Kidney capillary endothelial cell (primary cell): ENCODE results near the gene ANKRD13D.

Source experiments
- DNase-seq: peaks from one replicate; pipeline ENCODE4 v3.0.0-alpha.2; 2018; ENCODE audit warnings: low spot score

The ANKRD13D gene

GRCh38 chr11:67286621-67287333 lies 2.3 kb upstream of the ANKRD13D start:
- DNase-seq = no peak

- no peak for DNase-seq
Measured at GRCh38 chr11:67287355-67288197, 1.5 kb upstream of the ANKRD13D start.

- DNase-seq = no peak
Measured at GRCh38 chr11:67288198-67288451, 978 bp upstream of the ANKRD13D start.

- peak; percentile 77 for DNase-seq
Measured at GRCh38 chr11:67288452-67289225, 464 bp upstream of the ANKRD13D start.

- DNase-seq = no peak
Measured at GRCh38 chr11:67289651-67290479, 762 bp downstream of the ANKRD13D start.

GRCh38 chr11:67290801-67291200 lies 1.7 kb downstream of the ANKRD13D start:
- no peak for DNase-seq

GRCh38 chr11:67291481-67292381 lies 2.6 kb downstream of the ANKRD13D start:
- no peak for DNase-seq

- no peak for DNase-seq
Measured at GRCh38 chr11:67292671-67293070, 3.6 kb downstream of the ANKRD13D start.

- DNase-seq = no peak
Measured at GRCh38 chr11:67293090-67293489, 4.0 kb downstream of the ANKRD13D start.

- no peak for DNase-seq
Measured at GRCh38 chr11:67295846-67296245, 6.7 kb downstream of the ANKRD13D start.

- DNase-seq = no peak
Measured at GRCh38 chr11:67298786-67299185, 9.7 kb downstream of the ANKRD13D start.

- no peak for DNase-seq
Measured at GRCh38 chr11:67299471-67300191, 10.5 kb downstream of the ANKRD13D start.

- DNase-seq = no peak
Measured at GRCh38 chr11:67300256-67300755, 11.2 kb downstream of the ANKRD13D start.

GRCh38 chr11:67300756-67301312 lies 11.7 kb downstream of the ANKRD13D start:
- no peak for DNase-seq

- DNase-seq = no peak
Measured at GRCh38 chr11:67301313-67301921, 12.3 kb downstream of the ANKRD13D start.

- DNase-seq = no peak
Measured at GRCh38 chr11:67301951-67302516, 12.9 kb downstream of the ANKRD13D start.

- no peak for DNase-seq
Measured at GRCh38 chr11:67302571-67303131, 13.5 kb downstream of the ANKRD13D start.

GRCh38 chr11:67303132-67303834 lies 14.2 kb downstream of the ANKRD13D start, which contains the start of gene SSH3:
SSH3 (plus strand) TSS chr11:67303530; CDS start chr11:67303626, 96 bp downstream.
- DNase-seq = peak; percentile 44
